HepG2 (cell line): ENCODE measurements around the gene HLCS. TPM values are rescaled to one million over a fixed set of nuclear protein-coding genes. Genes with fewer than 3 reads are reported as not detected.

Source experiments
- GPBP1L1 ChIP-seq: sonication (generic); formaldehyde crosslinking; IDR thresholded peaks from 2 replicates; pipeline ENCODE4 v1.5.0; 2020; ENCODE audit warnings: mild to moderate bottlenecking, missing genetic modification reagents
- NFAT5 ChIP-seq: sonication (generic); formaldehyde crosslinking; IDR thresholded peaks from 2 replicates; pipeline ENCODE4 v1.4.0; 2020; ENCODE audit warnings: missing genetic modification reagents
- PCBP2 ChIP-seq: fragments of 200-400 bp; formaldehyde crosslinking; optimal IDR thresholded peaks from 2 replicates; pipeline ENCODE3; 2018; ENCODE audit warnings: low read length, low read depth; ENCODE audit not compliant: poor library complexity, severe bottlenecking
- SNAPC4 ChIP-seq: sonication (generic); formaldehyde crosslinking; IDR thresholded peaks from 2 replicates; pipeline ENCODE4 v1.4.0; 2020; ENCODE audit warnings: mild to moderate bottlenecking, missing genetic modification reagents
- ZNF142 ChIP-seq: sonication (generic); formaldehyde crosslinking; IDR thresholded peaks from 2 replicates; pipeline ENCODE4 v1.4.0; 2020; ENCODE audit warnings: missing genetic modification reagents
- polyA plus RNA-seq, 8 experiments: library from polyadenylated mRNA; depleted of rRNA in 3 of 8; stranded (reverse) in 7 of 8; unstranded in 1 of 8; fragments of >200 nt; fragmentation: Illumina TruSeq in 4 of 8; extraction: Trizol in 4 of 8; gene quantifications; 2 replicates each; pipeline versions ENCODE4 v1.2.1 to v1.2.3, GENCODE V29; 2011 to 2016; ENCODE audit warnings: low read depth in 4 of 8, missing spikeins in 1 of 8, mixed read lengths in 1 of 8; ENCODE audit not compliant: insufficient read depth in 1 of 8
- total RNA-seq, 5 experiments: library from RNA; depleted of rRNA; stranded (reverse); fragments of >200 nt; fragmentation: Illumina TruSeq; extraction: Trizol; gene quantifications; 2 replicates each; pipeline ENCODE4 v1.2.3, GENCODE V29; 2016; ENCODE audit warnings: low read depth in 1 of 5
- TF ChIP-seq, protein P1 (sequence below): sonication (generic); formaldehyde crosslinking; IDR thresholded peaks from 2 replicates; pipeline ENCODE4 v1.4.0; 2020; ENCODE audit warnings: missing genetic modification reagents

The HLCS gene
- total and polyA plus RNA-seq, 2 of the 13 experiments (the other 11 are each of a cell fraction or from before 2014, with no cell fraction given): 7.9 to 12.3 TPM

GRCh38 chr21:36966066-36966820 is at the start of gene HLCS (continued):
- TF ChIP-seq SNAPC4 (CRISPR knock-in tag) (no peak), GPBP1L1 (CRISPR knock-in tag) (no peak), NFAT5 (CRISPR knock-in tag) (no peak), PCBP2 (no peak), ZNF142 (peak; percentile 97)
- TF ChIP-seq, protein P1, sequence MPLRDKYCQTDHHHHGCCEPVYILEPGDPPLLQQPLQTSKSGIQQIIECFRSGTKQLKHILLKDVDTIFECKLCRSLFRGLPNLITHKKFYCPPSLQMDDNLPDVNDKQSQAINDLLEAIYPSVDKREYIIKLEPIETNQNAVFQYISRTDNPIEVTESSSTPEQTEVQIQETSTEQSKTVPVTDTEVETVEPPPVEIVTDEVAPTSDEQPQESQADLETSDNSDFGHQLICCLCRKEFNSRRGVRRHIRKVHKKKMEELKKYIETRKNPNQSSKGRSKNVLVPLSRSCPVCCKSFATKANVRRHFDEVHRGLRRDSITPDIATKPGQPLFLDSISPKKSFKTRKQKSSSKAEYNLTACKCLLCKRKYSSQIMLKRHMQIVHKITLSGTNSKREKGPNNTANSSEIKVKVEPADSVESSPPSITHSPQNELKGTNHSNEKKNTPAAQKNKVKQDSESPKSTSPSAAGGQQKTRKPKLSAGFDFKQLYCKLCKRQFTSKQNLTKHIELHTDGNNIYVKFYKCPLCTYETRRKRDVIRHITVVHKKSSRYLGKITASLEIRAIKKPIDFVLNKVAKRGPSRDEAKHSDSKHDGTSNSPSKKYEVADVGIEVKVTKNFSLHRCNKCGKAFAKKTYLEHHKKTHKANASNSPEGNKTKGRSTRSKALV (CRISPR knock-in tag): no peak; the same call in 1 of the 2 replicates
